Naive thymus-derived CD4-positive, alpha-beta T cell (primary cell): ENCODE measurements around the gene GMCL1. TPM values are rescaled to one million over a fixed set of nuclear protein-coding genes. Genes with fewer than 3 reads are reported as not detected.
A peak's percentile ranks its signal among the peaks of the same experiment; 100 is the strongest.
"Not testable (repeated sequence)": the region's sequence is repeated elsewhere in the genome, so short reads cannot be mapped to it uniquely, and the experiment has no call there.

Experiments used
- ATAC-seq: fragments of 150-1000 bp; cut with Tn5 transposase; 2 replicates; pipeline ENCODE4 v1.10.0; 2021; ENCODE audit warnings: mild to moderate bottlenecking, moderate library complexity
- CTCF ChIA-PET: fragments of 350-600 bp; sonication (Branson Sonifier 250); formaldehyde crosslinking; loops from one replicate; lab custom pipeline; 2021; ENCODE audit warnings: antibody characterized with exemption; lab: Charles Lee
- POLR2A ChIA-PET: fragments of 350-600 bp; sonication (Branson Sonifier 250); formaldehyde crosslinking; loops from one replicate; lab custom pipeline; 2021; ENCODE audit warnings: antibody characterized with exemption, inconsistent platforms; lab: Charles Lee
- DNase-seq, 9 donors: peaks; one replicate each; pipeline versions ENCODE4 v3.0.0 to v3.0.0-alpha.2; 2020 to 2022; ENCODE audit warnings: mixed read lengths in 1 of 9
- H3K27ac ChIP-seq: one replicate; pipeline ENCODE4 v1.7.0; 2013; ENCODE audit warnings: mild to moderate bottlenecking, low read depth, low read length, moderate library complexity
- H3K27me3 ChIP-seq, 2 donors: one replicate each; pipeline ENCODE4 v1.7.0; 2013; ENCODE audit warnings: low read length in 2 of 2, mild to moderate bottlenecking in 2 of 2, moderate library complexity in 2 of 2; ENCODE audit not compliant: control insufficient read depth in 2 of 2, insufficient read depth in 2 of 2
- H3K36me3 ChIP-seq, 3 experiments: 1 replicate in 2 of 3; 2 replicates in 1 of 3; pipeline ENCODE4 v1.7.0; 2013; ENCODE audit warnings: low read length in 3 of 3, mild to moderate bottlenecking in 3 of 3, moderate library complexity in 1 of 3; ENCODE audit not compliant: insufficient read depth in 3 of 3, control insufficient read depth in 2 of 3
- H3K4me1 ChIP-seq, 2 donors: one replicate each; pipeline ENCODE4 v1.7.0; 2013; ENCODE audit warnings: low read length in 2 of 2, mild to moderate bottlenecking in 2 of 2, moderate library complexity in 1 of 2; ENCODE audit not compliant: control insufficient read depth in 2 of 2, insufficient read depth in 2 of 2
- H3K4me3 ChIP-seq: 2 replicates; pipeline ENCODE4 v1.7.0; 2013; ENCODE audit warnings: mild to moderate bottlenecking, low read length
- H3K9me3 ChIP-seq, 3 experiments: 1 replicate in 2 of 3; 2 replicates in 1 of 3; pipeline ENCODE4 v1.7.0; 2013; ENCODE audit warnings: low read length in 3 of 3; ENCODE audit not compliant: control insufficient read depth in 2 of 3
- H3K27ac Mint-ChIP-seq, 9 donors: one replicate each; pipeline ENCODE4 v1.8.0; 2020 to 2022; ENCODE audit warnings: mixed read lengths in 9 of 9, mild to moderate bottlenecking in 8 of 9, moderate library complexity in 5 of 9, inconsistent platforms in 2 of 9
- H3K27me3 Mint-ChIP-seq, 5 donors: one replicate each; pipeline ENCODE4 v1.8.0; 2021 to 2022; ENCODE audit warnings: mixed read lengths in 5 of 5, mild to moderate bottlenecking in 1 of 5
- H3K36me3 Mint-ChIP-seq, 5 donors: one replicate each; pipeline ENCODE4 v1.8.0; 2020 to 2022; ENCODE audit warnings: mixed read lengths in 5 of 5, mild to moderate bottlenecking in 3 of 5, inconsistent platforms in 1 of 5
- H3K4me1 Mint-ChIP-seq, 7 donors: one replicate each; pipeline ENCODE4 v1.8.0; 2020 to 2022; ENCODE audit warnings: mixed read lengths in 7 of 7, mild to moderate bottlenecking in 3 of 7, inconsistent platforms in 1 of 7
- H3K4me3 Mint-ChIP-seq, 10 donors: one replicate each; pipeline ENCODE4 v1.8.0; 2020 to 2022; ENCODE audit warnings: mild to moderate bottlenecking in 10 of 10, mixed read lengths in 10 of 10, moderate library complexity in 6 of 10, inconsistent platforms in 2 of 10
- H3K9me3 Mint-ChIP-seq, 11 donors: one replicate each; pipeline ENCODE4 v1.8.0; 2020 to 2022; ENCODE audit warnings: mixed read lengths in 11 of 11, mild to moderate bottlenecking in 4 of 11, inconsistent platforms in 1 of 11, moderate library complexity in 1 of 11
- intact Hi-C, 2 donors: fragments of 100-400 bp; cut with micrococcal nuclease; formaldehyde crosslinking; loops; one replicate each; pipeline ENCODE4 v1.15.1; 2023
- polyA plus RNA-seq, 2 donors: library from polyadenylated mRNA; unstranded; fragments of 300-500 nt; fragmentation: Illumina TruSeq; gene quantifications; one replicate each; pipeline ENCODE4 v1.2.3, GENCODE V29; 2021
- total RNA-seq, 6 experiments: library from RNA in 5 of 6; stranded (reverse) in 5 of 6; gene quantifications; 1 replicate in 5 of 6; 2 replicates in 1 of 6; pipeline ENCODE4 v1.2.3 and lab custom pipeline; 2021 to 2026

The GMCL1 gene
- total and polyA plus RNA-seq, 7 experiments from 2014 or later, result 24.9 to 32.0 (median 27.3) TPM

- Histone ChIP-seq H3K4me3 (peak within 1 kb of the TSS; percentile 67), H3K36me3 (peaks cover 9 to 37% (median 16%) of the 10 kb centered on the region in 3 experiments), H3K4me1 (peaks cover 12 to 17% of the 10 kb centered on the region in 2 donors), H3K9me3 (no peaks in the 10 kb centered on the region), H3K27ac (peak within 1 kb of the TSS; percentile 91), H3K27me3 (no peaks in the 10 kb centered on the region)
- peaks cover 0 to 7% (median 0%) of the 10 kb centered on the region in 11 donors for H3K9me3 Mint-ChIP-seq
- CTCF ChIA-PET, result interaction anchor here (0.7 kb wide), 1 partner anchor 263 kb away, joined by 3 read pairs; no protein-coding TSS in a partner anchor
- peak within 1 kb of the TSS; percentile 90 to 100 (median 99) for H3K4me3 Mint-ChIP-seq
- H3K4me1 Mint-ChIP-seq, result peaks cover 12 to 56% (median 43%) of the 10 kb centered on the region in 7 donors
- intact Hi-C loops, result loop anchor here (1.0 to 5.0 kb wide), 8 partner anchors 8 to 1101 kb away; partner anchors contain the start of genes GMCL1 (in 1 of the 2), MXD1 (in 1 of the 2), SNRPG (in 1 of the 2) and TEX261 (in 1 of the 2)
- H3K27me3 Mint-ChIP-seq, result no peaks in the 10 kb centered on the region
- peaks cover 0 to 21% (median 13%) of the 10 kb centered on the region in 5 donors for H3K36me3 Mint-ChIP-seq
- H3K27ac Mint-ChIP-seq, result peak within 1 kb of the TSS; percentile 93 to 100 (median 99)
- DNase-seq (peak; percentile 62 to 84 (median 77)), ATAC-seq (peak; percentile 90)
- POLR2A ChIA-PET, result interaction anchor here (0.6 to 3.0 kb wide), 16 partner anchors 8 to 457 kb away, joined by 3 to 32 read pairs (median 4); partner anchors contain the start of genes C2orf42, FAM136A, MXD1 and NFU1
These were observed 64.5 kb downstream of the GMCL1 start, which contains the start of gene SNRNP27 for GRCh38 chr2:69893684-69894551. TSS of gene SNRNP27 (plus strand) at chr2:69893956. CDS start at chr2:69893985, 29 bp downstream.

GRCh38 chr2:69894737-69895136 is 65.3 kb downstream of the GMCL1 start:
- peak overlapping the region; percentile 90 to 100 (median 99) for H3K4me3 Mint-ChIP-seq
- not testable (repeated sequence) for H3K27me3 Mint-ChIP-seq, H3K27me3 ChIP-seq, DNase-seq, H3K9me3 ChIP-seq, H3K9me3 Mint-ChIP-seq, ATAC-seq
- intact Hi-C loops, result loop anchor here (1.0 to 5.0 kb wide), 4 partner anchors 8 to 398 kb away; partner anchors contain the start of gene SNRPG (in 1 of the 2)
- Histone ChIP-seq H3K27ac (peak overlapping the region; percentile 91), H3K36me3 (peaks cover 11 to 41% (median 16%) of the 10 kb centered on the region in 3 experiments), H3K4me3 (peak overlapping the region; percentile 67), H3K4me1 (peaks cover 12 to 17% of the 10 kb centered on the region in 2 donors)
- CTCF ChIA-PET, result interaction anchor here (0.5 kb wide), 1 partner anchor 210 kb away, joined by 4 read pairs; no protein-coding TSS in a partner anchor
- H3K36me3 Mint-ChIP-seq, result peaks cover 0 to 19% (median 13%) of the 10 kb centered on the region in 5 donors
- POLR2A ChIA-PET, result interaction anchor here (0.6 to 3.0 kb wide), 8 partner anchors 12 to 399 kb away, joined by 3 to 32 read pairs (median 7); partner anchors contain the start of genes C2orf42, MXD1 and SNRPG
- H3K4me1 Mint-ChIP-seq, result peaks cover 12 to 60% (median 46%) of the 10 kb centered on the region in 7 donors
- peak overlapping the region in 6 of 9 donors; percentile 79 to 100 (median 99) for H3K27ac Mint-ChIP-seq

DNA sequence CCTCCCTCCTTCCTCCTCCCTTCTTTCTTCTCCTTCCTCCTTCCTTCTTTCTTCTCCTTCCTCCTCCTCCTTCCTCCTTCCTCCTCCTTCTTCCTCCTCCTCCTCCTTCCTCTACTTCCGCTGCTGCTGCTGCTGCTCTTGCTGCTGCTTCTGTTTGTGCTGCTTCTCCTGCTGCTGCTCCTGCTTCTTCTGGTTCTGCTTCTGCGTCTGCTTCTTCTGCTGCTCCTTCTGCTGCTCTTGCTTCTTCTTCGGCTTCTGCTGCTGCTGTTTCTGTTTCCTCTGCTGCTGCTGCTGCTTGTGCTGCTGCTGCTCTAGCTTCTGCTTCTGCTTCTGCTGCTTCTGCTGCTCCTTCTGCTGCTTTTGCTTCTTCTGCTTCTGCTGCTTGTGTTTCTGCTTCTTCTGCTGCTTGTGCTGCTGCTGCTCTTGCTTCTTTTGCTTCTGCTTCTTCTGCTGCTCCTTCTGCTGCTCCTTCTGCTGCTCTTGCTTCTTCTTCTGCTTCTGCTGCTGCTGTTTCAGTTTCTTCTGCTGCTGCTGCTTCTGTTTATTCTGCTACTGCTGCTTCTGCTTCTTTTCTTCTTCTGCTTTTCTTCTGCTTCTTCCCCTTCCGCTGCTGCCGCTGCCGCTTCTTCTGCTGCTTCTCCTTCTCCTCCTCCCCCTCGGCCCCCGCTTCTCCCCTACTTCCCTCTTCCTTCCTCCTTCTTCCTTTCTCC is 72.9 kb downstream of the GMCL1 start:
- H3K4me1 Mint-ChIP-seq, result peaks cover 28 to 79% (median 61%) of the 10 kb centered on the region in 7 donors
- Histone ChIP-seq H3K9me3 (no peaks in the 10 kb centered on the region), H3K36me3 (peaks cover 10 to 44% (median 17%) of the 10 kb centered on the region in 3 experiments), H3K4me1 (peaks cover 0 to 21% of the 10 kb centered on the region in 2 donors), H3K4me3 (peak overlapping the region; percentile 65), H3K27me3 (no peaks in the 10 kb centered on the region), H3K27ac (peak overlapping the region; percentile 58)
- intact Hi-C loops, result loop anchor here (1.0 to 10.0 kb wide), 3 partner anchors 8 to 178 kb away; partner anchors contain the start of gene SNRNP27 (in 1 of the 2)
- H3K9me3 Mint-ChIP-seq, result no peaks in the 10 kb centered on the region
- ChIA-PET POLR2A (interaction anchor here (0.7 to 1.6 kb wide), 6 partner anchors 9 to 346 kb away, joined by 3 to 6 read pairs (median 4); partner anchors contain the start of gene SNRNP27), CTCF (interaction anchor here (0.7 kb wide), 1 partner anchor 169 kb away, joined by 3 read pairs; no protein-coding TSS in a partner anchor)
- H3K4me3 Mint-ChIP-seq, result peak overlapping the region; percentile 79 to 98 (median 90)
- peak overlapping the region; percentile 79 to 96 (median 88) for H3K27ac Mint-ChIP-seq
- H3K27me3 Mint-ChIP-seq, result no peaks in the 10 kb centered on the region
- DNase-seq, result peak in 5 of 9 donors; percentile 14 to 35 (median 25)
- peaks cover 0 to 28% (median 24%) of the 10 kb centered on the region in 5 donors for H3K36me3 Mint-ChIP-seq
- ATAC-seq, result peak; percentile 78

- Histone ChIP-seq H3K27ac (no peak overlapping the region), H3K4me3 (no peak overlapping the region), H3K9me3 (no peaks in the 10 kb centered on the region), H3K27me3 (no peaks in the 10 kb centered on the region), H3K4me1 (peaks cover 0 to 11% of the 10 kb centered on the region in 2 donors), H3K36me3 (peaks cover 9 to 29% (median 15%) of the 10 kb centered on the region in 3 experiments)
- peaks cover 0 to 26% (median 19%) of the 10 kb centered on the region in 5 donors for H3K36me3 Mint-ChIP-seq
- ATAC-seq, result no peak
- DNase-seq, result no peak
- H3K27me3 Mint-ChIP-seq, result no peaks in the 10 kb centered on the region
- peak overlapping the region in 2 of 9 donors; percentile 37 to 56 for H3K27ac Mint-ChIP-seq
- POLR2A ChIA-PET, result interaction anchor here (1.5 to 1.8 kb wide), 2 partner anchors 227 to 236 kb away, joined by 4 to 5 read pairs; no protein-coding TSS in a partner anchor
- no peaks in the 10 kb centered on the region for H3K9me3 Mint-ChIP-seq
- H3K4me1 Mint-ChIP-seq, result peaks cover 13 to 40% (median 28%) of the 10 kb centered on the region in 7 donors
- intact Hi-C loops, result loop anchor here in 1 of 2 donors (10.0 kb wide), 1 partner anchor 182 kb away; no protein-coding TSS in a partner anchor
- no peak overlapping the region for H3K4me3 Mint-ChIP-seq
- CTCF ChIA-PET, result interaction anchor here (0.7 kb wide), 2 partner anchors 43 to 138 kb away, joined by 3 read pairs; no protein-coding TSS in a partner anchor
These were observed 77.8 kb downstream of the GMCL1 start for GRCh38 chr2:69907216-69907615.

- Mint-ChIP-seq H3K27me3 (no peaks in the 10 kb centered on the region), H3K36me3 (peaks cover 0 to 14% (median 13%) of the 10 kb centered on the region in 5 donors), H3K27ac (peak overlapping the region; percentile 25 to 88 (median 81)), H3K4me1 (peaks cover 4 to 25% (median 22%) of the 10 kb centered on the region in 7 donors), H3K9me3 (peaks cover 0 to 5% (median 0%) of the 10 kb centered on the region in 11 donors), H3K4me3 (peak overlapping the region in 2 of 10 donors; percentile 29 to 44)
- Histone ChIP-seq H3K36me3 (peaks cover 7 to 20% (median 10%) of the 10 kb centered on the region in 3 experiments), H3K27me3 (no peaks in the 10 kb centered on the region), H3K27ac (peak overlapping the region; percentile 53), H3K9me3 (no peaks in the 10 kb centered on the region), H3K4me1 (peaks cover 4 to 8% of the 10 kb centered on the region in 2 donors), H3K4me3 (no peak overlapping the region)
- POLR2A ChIA-PET, result interaction anchor here (0.7 to 7.3 kb wide), 12 partner anchors 16 to 392 kb away, joined by 3 to 172 read pairs (median 18); partner anchors contain the start of genes C2orf42, FAM136A, PCBP1 and SNRNP27
- intact Hi-C loops, result loop anchor here (1.0 to 10.0 kb wide), 4 partner anchors 390 to 737 kb away; partner anchors contain the start of genes FAM136A (in 2 of the 2) and TGFA (in 1 of the 2)
- no peak for ATAC-seq
- CTCF ChIA-PET, result interaction anchor here (0.6 to 5.1 kb wide), 16 partner anchors 149 to 706 kb away, joined by 3 to 56 read pairs (median 3); partner anchors contain the start of genes C2orf42, FAM136A, PCYOX1 and SNRPG
- peak in 7 of 9 donors; percentile 43 to 71 (median 60) for DNase-seq
These were observed 82.6 kb downstream of the GMCL1 start for GRCh38 chr2:69911985-69912563.
